HG03139 (cell line): ENCODE data around the gene DOK7.

Experiments
- ATAC-seq: cut with Tn5 transposase; IDR thresholded peaks from one replicate; pipeline ENCODE4 v1.9.1; 2021; ENCODE audit not compliant: unreplicated experiment

DOK7 gene

DNA sequence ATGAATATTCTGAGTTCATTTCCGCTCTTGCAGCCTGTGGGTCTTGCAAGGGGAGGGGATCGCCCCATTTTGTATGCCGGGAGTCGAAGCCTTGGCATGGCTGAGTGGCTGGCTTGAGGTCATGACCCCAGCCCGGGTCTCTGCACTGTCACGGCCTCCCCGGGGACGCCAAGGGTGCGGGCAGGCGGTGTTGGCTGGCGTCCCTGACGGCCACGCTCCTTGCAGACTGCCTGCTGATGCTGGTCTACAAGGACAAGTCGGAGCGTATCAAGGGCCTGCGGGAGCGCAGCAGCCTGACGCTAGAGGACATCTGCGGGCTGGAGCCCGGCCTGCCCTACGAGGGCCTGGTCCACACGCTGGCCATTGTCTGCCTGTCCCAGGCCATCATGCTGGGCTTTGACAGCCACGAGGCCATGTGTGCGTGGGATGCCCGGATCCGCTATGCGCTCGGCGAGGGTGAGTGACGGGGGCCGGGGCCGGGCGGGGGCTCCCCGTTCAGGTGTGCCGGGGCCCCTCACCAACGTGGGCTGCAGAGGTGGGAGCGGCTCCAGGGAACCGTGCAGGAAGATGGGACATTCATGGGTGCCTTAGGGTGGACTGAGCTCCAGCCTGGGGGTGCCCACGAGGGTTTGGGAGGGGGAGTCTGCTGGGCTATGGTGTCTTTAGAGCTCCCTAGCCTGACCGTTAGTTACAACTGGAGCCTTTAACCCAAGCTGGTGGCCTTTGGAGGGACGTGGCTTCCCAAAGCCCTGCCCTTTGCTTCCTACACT is 10.3 kb downstream of the DOK7 start:
- no peak for ATAC-seq

DNA sequence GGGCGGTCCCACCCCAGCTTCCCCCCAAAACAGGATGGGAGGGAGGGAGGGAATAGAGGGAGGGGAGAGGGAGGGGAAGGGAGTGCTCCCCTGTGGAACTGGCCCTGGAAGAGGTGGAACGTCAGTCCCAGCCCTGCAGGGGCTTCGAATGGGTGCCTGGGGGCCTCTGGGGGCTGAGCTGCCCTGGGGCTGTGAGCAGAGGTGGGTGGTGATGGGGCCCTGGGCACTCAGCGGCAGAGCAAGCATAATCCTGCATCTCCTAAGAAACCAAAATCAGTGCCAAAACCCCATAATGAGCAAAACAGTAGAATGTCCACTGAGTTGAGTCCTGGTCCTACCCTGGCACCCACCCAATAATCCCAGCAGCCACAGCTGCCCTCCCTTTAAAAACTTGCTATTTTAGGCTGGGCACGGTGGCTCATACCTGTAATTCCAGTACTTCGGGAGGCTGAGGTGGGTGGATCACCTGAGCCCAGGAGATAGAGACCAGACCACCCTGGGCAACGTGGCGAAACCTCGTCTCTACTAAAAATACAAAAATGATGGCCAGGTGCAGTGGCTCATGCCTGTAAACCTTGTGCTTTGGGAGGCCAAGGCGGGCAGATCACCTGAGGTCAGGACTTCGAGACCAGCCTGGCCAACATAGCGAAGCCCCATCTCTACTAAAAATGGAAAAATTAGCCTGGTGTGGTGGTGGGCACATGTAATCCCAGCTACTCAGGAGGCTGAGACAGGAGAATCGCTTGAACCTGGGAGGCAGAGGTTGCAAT is 11.1 kb downstream of the DOK7 start:
- no peak for ATAC-seq

DNA sequence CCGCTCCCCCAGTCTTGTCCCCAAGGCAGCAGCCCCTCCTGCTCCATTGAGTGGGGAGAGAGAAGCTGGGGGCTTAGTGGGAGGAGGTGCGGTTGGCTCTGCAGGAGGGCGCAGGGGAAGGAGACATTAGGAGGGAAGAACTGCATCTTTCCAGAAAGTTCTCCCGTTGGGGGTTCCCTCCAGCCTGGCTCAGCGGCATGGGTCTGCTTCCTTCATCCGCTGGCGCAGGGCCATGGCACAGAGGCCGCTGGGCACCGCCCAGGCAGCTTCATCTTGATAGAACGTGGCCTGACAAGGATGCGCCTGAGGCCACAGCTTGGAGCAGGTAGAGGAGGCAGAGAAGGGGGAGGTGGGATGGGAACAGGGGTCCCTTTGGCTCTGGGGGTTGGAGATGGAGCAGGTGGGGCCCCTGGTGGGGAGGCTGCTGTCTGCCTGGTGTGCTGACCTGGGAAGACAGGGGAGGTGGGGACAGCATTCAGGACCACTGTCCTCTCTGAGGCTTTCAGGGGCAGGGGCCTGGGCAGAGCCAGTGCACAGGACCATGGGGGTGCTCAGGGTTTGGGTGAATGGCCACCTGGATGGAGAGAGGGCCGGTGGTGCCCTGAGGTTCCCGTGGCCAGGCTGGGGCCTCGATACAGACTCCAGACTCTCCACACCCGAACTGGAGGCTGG is 12.1 kb downstream of the DOK7 start:
- no peak for ATAC-seq

DNA sequence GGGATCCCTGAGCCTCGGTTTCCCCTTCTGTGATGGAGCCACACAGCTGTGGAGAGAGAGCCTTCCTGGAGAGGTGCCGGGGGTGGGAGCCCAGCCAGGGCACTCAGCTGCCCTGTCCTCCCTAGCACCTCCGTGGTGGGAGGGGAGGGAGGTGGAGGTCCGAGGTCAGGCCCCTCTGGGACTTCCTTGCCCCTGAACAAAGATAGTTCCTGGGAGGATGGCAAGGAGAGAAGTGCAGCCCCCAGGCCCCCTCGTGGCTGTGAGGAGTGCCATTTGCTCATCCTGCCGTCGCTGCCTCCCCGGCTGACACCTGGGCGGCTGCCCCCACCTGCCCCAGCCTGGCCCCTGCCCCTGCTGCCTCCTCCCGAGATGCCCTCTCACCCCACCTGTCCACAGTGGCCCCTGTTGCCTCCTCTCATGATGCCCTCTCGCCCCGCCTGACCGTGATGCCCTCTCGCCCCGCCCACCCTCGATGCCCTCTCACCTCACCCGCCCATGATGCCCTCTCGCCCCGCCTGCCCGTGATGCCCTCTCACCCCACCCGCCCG is 12.7 kb downstream of the DOK7 start:
- ATAC-seq: no peak

DNA sequence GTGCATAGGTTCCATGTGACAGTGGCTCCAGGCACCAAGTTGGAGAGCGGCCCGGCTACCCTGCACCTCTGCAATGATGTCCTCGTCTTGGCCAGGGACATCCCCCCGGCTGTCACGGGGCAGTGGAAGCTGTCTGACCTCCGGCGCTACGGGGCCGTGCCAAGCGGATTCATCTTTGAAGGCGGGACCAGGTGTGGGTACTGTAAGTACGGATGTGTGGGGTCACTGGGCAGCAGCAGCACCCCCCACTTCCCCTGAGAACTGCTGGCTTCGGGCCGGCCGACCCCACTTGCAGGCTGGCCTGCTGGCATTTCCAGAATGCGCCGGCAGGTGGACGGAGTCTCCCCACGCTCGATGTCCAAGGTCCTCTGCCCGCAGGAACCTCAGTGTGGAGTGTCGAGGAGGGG is 13.2 kb downstream of the DOK7 start:
- ATAC-seq: no peak

DNA sequence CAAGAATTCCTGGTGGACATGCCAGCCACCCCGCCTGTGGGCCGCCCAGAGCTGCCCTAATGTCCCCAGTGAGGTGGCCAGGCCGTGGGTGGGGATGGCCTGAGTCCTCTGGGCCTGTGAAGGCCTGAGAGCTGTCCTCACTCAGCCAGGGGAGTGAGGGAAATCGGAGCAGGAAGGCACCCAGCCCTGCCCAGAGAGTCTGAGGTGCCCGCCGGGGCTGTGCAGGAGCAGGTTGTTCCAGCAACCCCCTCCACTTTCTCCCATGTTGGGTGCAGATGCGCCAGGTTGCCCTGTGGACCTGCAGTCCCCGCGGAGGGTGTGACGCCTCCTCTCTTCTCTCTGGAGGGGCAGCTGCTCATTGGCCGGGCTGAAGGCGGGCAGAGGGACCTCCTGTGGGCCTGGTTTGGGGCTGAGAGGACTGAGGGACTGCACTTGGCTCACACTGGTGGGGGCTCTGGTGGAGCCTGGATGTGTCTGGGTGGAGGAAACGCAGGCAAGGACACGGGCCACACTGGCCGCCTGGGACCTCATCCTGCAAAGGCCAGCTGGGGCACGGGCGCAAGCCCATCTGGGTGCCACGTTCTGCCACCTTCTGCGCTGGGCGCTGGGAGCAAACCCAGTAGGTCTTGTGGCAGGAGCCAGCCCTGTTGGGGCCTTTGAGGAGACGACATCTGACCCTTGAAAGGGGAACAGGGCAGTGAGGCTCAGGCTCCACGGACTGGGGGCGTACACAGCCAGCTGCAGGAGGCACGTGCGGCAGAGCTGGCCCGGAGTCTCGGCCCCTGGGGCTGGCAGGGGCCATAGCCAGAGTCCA is 14.0 kb downstream of the DOK7 start:
- ATAC-seq: no peak

DNA sequence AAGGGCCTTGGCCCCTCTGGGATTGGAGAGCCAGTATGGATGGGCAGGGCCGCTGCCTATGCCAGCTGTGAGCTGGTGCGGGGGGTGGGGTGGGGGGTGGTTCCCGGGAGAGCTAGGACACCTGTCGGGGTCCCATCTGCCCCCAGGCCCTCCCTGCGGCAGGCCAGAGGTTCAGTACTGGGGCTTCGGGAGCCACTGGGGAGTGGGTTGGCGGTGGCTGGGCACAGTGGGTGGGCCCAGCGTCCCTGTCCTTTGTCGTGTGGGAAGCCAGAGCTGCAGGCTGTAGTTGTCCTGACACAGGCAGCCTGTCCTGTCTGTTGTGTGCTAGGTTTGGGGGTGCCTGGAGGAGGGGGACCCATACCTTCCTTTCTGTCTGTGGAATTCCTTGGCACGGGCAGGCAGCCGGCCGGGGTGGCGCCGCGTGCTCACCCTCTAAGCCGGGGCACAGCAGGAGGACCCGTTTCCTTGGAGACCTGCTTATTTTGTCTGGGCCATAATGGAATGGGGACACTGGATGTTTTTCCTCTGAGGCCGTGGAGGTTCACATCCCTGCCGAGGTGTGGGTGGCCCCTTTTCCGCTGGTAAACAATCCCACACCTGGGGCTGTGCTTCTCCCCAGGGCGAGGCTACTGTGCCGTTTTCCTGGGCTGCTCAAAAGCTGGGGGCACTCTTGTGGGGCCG is 14.8 kb downstream of the DOK7 start:
- no peak for ATAC-seq

DNA sequence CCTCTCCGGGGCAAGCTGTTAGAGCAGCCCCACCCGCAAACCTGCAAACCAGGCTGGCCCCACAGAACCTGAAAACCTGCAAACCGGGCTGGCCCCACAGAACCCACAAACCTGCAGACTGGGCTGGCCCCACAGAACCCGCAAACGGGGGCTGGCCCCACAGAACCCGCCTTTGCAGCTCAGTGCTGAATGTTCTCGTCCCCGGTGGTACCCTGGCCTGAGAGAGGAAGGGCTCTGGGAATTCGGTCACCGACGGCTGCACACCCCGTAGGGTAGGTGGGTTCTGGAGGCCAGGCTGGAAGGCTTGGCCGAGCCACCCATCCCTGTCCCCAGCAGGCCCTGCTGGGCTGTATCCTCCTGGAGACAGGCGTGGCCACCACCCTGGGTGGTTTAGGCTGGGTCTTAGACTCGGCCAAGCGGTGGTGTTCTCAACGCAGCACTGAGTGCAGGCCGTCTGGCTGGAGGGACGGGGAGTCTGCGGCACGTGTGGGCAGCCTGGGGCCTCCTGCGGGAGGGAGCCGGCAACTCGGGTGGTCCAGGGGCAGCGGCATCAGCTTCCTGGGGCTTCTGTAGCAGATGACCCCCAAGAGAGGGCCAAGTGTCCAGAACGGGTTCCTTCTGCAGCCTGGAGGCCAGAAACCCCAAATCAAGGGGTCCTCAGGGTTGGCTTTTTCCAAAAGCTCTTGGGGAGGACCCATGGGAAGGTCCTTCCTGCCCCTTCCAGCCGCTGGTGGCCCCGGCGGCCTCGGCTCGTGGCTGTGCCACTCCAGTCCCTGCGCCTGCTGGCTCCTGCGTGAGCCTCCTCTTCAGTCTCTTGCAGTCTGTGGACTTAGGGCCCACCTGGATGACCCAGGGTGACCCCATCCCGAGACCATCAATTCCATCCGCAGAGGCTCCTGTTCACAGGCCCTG is 15.6 kb downstream of the DOK7 start:
- ATAC-seq: no peak

DNA sequence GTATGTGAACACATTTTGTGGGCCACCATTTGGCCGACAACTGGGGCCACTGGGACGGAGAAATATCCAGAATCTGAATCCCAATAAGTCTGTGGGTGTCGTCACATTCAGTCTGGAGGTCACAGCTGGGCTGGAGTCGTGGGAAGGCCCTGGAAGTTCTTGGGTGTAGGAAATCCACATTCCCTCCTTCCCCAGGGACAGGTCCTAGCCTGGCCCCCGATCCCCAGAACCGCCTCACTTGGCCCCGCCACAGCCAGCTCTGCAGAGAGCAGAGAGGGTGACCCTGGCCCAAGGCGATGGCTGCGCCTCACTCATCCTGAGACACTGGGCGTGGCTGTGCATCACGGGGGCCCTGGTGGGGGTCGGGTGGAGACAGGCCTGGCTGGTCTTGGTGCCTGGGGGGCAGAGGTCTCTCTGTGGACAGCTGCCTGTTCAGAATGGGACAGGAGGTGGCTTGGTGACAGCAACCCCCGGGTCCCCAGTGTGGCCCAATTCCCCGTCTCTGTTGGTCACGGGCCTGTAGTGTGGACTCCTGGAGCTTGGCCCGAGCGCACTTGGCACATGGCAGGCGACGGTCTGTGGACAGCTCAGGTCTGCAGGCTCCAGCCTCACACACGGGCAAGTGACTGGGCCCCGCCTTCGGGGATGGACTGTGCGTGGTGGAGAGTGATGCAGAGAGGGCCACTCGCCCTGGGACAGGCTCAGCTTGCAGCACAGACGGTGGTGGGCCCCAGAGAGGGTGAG is 16.4 kb downstream of the DOK7 start:
- no peak for ATAC-seq

DNA sequence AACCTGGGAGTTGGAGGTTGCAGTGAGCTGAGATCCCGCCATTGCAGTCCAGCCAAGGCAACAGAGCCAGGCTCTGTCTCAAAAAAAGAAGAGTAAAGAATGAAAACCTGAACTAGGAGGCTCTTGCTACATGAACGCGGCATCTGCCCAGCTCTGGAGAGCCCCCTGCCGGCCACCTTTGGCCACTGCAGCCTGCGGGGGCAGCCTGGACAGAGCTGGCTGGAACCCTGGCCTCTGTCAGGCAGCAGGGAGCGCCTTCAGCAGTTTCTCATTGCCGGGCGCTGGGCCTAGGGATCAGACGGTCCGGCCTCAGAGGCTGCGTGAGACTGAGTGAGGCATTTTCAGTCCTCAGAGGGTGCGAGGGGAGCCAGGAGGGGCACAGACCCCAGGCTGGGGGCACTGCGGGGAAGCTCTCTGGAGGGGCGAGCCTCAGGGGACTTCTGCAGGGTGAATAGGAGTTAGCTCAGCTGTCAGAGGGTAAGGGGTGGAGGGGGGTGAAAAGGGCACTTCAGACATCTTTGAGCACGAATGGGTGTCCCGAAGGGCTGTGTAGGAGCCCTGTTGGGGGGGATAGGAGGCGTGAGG is 17.5 kb downstream of the DOK7 start:
- ATAC-seq: no peak

DNA sequence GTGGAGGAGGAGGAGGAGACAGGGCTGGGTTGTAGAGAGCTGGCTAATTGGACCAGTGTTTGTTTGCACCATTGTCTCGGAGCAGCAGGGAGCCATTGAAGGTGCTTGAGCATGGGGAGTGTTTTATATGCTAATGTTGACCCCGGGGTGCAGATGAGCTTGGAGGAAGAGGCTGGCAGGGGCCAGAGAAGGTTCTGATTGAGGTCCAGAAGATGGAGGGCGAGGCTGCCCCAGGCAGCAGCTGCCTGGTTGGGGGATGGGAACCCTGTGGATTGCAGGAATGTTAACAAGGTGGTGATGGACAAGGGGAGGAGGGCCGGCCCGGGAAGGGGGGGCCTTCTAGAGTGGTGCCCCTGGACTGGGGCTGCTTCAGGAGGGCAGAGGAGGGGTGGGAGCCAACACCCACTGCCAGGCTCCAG is 18.0 kb downstream of the DOK7 start:
- no peak for ATAC-seq

DNA sequence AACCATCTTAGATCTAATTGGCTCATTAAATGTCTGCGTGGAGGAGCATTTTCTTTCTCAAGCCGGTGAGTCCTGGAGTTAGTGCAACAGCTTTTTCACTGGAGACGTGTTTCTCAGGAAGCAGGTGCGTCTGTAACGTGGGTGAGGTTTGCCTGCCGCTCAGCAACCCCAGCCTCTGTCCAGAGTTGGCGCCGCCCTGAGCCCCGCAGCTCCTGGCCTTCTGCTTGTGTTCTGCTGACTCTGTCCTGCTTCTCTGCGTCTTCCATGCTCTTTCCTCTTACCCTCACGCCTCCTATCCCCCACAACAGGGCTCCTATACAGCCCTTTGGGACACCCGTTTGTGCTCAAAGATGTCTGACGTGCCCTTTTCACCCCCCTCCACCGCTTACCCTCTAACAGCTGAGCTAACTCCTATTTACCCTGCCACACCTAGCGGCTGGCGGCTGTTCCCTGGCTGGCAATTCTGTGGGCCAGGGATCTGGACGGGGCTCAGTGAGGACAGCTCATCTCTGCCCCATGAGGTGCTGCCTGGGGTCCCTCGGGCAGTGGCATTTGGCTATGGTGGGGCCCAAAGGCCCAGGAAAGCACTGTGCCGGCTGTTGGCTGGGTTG is 18.8 kb downstream of the DOK7 start:
- no peak for ATAC-seq

DNA sequence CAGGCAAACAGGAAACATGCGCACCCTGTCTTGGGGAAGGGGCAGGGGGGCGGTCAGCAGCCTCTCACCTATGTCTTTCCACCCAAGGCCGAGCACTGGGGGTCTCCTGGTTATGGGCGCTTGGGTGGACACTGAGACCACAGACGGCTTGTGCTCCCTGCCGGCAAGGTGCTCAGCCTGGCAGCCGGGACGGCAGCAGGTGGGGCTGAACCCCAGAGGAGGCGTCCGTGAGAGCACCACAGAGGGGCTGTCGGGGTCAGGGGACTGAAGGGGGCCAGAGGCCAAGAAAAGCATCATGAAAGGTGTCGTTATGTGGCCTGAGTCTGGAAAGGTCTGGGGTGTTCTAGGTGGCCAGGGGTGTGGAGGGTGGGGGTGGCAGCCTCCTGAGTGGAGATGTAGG is 19.6 kb downstream of the DOK7 start:
- no peak for ATAC-seq

DNA sequence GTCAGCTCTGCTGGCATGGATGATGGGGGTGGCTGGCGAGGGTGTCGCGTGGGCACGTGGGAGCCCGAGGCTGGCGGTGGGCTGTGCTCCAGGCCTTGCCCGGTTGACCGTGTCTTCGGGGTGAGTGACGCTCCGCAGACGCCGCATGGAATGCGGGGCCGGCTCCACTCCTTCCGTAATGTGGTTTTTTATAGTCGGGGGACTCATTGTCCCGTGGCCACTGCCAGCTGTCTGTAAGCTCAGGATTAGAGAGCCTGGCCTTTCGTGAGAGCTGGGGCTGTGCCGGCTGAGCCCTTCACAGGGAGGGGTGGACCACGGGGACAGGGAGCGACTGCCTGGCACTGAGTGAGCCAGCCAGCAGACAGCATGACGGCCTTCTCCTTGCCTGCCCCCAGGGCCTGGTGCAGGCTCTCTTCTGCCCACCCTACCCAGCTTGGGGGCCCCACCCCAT is 20.4 kb downstream of the DOK7 start:
- ATAC-seq: no peak

DNA sequence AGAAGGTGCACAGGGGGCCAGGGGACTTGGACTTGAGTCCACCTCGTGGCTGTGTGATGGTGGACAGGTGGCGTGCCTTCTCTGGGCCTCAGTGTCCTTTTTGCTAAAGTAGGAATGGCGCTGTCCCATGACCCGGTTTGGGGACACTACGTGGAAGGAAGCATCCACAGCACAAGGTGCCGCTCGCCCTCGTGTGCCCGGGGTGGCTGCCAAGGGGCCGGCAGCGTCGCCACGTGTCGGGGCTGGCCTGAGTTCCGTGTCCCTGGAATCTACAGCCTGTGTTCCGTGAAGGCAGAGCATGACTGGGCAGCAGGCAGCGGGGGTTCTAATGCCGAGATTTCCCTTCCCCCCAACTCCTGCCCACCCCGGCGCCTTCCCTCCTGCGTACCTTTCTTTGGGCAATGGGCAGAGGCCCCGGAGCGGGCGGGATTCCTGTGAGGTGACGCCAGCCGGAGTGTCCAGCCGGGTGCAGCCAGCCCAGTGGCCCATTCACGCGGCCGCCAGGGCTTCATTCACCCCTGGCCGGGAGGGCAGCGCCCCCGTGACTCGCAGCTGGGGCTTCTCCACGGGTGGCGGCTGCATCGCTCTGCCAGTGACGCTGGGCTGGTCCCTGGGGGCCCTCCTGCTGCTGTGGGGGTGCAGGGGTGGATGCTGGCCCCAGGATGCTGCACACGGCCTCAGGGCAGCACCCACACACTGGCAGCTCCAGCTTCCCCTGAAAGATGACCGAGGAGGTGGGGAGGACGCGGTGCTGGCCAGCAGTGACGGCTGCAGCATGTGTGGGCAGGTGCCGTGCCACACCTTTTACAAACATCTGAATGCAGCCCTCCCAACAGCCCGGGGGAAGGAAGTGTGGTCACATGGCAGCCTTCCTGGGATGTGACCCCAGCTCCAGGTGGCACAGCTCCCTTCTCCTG is 21.2 kb downstream of the DOK7 start:
- ATAC-seq: no peak

DNA sequence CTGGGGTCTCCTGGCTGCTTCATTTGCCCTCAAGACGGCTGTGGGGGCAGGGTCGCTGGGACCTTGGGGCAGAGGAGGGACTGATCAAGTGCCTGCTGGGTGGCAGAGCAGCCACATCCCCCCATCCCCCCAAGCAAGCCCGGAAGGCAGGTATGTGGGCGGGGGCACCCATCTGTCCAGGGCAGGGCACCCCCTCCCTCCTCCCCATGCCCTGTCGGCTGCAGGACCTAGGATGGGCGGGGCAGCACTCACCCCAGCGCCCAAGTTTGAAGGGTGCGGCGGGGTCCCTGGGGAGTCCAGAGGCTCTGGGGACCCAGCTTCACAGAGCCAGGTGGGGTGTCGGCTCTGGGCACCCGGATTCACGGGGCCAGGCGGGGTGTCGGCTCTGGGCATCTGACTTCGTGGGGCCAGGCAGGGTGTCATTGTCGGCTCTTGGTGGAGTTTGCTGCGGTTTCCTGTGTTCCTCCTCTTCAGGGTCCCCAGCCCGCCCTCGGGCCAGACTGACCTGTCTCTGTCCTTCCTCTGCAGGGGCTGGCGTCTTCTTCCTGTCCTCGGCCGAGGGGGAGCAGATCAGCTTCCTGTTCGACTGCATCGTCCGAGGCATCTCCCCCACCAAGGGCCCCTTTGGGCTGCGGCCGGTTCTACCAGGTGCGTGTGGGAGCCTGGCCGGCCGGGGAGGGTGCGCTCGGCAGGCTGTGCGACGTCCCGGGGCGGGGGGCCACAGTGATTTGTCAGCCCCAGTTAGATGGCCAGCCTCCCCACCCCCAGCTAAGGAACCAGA is 22.1 kb downstream of the DOK7 start:
- no peak for ATAC-seq
